IPS-18c (cell line): ENCODE measurements around the gene THTPA.

Experiments
- H3K4me3 ChIP-seq: 2 replicates; pipeline ENCODE4 v1.7.0; 2013; ENCODE audit warnings: low read depth, mild to moderate bottlenecking, low read length, moderate library complexity; ENCODE audit not compliant: insufficient read depth
- H3K9me3 ChIP-seq: one replicate; pipeline ENCODE4 v1.6.1; 2013; ENCODE audit warnings: mild to moderate bottlenecking, low read length, moderate library complexity; ENCODE audit not compliant: control insufficient read depth, insufficient read depth

THTPA gene

DNA sequence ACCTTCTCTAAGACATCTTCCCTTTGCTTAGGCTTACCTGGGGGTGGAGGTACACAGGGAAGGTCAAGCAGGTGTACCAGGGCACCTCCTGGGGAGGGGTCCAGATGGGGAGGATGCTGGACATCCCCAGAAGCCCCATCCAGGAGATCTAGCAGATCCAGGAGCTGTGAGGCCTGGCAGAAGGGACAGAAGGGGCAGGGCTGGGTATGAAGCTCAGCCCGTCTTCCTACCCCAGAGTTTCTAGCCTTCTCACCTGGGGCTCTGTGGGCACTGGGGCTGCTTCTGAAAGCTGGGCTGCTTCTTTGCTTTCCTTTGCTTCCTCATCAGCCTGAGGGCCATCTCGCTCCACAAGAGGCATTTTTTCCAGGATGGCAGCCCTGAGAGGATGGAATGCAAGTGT is 5.2 kb downstream of the THTPA start:
- H3K9me3 ChIP-seq = peaks cover 2% of the 10 kb centered on the region
- H3K4me3 ChIP-seq = no peak overlapping the region

DNA sequence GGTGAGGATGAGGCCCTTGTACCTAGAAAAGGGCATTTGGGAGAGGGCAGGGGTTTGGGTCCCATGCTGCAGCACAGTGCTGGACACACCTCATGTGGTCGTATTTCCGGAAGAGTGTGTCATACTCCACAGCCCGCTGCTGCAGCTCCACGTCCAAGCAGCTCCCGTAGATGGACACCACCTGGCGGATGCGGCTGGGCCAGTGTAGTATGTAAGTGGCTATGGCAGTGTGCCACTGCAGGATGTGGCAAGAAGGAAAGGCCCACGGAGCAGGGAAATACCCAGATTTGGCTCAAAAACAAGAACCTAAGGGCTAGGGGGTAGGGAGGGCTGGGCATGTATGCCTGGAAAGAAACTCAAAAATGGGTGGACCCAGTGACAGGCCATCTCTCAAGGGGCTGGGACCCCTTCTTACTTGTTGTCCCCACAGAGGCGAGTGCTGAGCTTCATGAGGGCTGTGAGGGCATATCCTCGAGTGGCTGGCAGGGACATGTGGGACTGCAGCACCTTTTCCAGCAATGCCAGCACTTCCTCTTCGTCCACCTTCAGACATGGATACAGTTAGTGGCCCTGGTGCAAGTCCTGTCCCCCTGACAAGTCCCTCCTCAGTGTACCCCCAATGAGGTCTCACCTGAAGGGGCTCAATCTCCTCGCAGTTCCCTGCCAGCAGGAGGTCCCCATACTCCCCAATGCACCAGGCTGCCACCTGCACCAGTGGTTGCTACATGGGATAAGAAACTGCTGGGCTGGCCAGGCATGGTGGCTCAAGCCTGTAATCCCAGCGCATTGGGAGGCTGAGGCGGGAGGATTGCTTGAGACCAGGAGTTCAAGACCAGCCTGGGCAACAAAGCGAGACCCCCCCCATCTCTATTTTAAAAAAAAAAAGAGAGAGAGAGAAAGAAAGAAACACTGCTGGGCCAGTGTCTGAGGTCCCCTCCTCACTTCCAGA is 6.1 kb downstream of the THTPA start:
- no peak overlapping the region for H3K4me3 ChIP-seq
- H3K9me3 ChIP-seq = peaks cover 2% of the 10 kb centered on the region

DNA sequence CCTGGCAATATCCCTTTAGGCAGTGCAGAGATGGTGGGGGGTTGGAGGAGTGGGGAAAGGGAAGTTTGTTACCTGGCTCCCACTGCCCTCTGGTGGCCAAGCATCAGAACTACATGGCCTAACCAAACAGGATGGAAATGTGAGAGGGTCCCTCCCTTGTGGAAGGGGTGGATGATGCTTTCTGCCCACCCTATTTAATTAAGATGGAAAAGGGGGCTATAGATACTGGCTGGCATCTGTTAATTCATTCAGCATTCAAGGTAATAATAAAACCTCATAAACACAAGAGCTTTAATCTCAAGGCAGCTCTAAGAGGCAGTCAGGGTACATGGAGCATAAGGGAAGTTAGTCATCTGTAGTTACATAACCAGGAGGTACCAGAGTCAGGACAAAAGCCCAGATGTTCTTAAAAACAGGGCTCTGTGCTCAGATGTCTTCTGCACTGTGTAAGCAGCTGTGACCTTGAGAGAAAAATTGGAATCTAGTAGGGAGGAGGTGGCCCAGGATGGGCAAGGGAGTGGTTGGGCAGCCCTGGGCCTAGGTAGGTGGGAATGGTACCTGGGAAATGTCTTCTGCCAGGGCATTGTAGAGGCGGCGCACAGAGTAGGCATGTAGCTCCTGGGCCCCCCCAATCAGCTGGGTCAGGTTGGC is 6.9 kb downstream of the THTPA start:
- Histone ChIP-seq H3K4me3 (no peak overlapping the region), H3K9me3 (peaks cover 2% of the 10 kb centered on the region)

DNA sequence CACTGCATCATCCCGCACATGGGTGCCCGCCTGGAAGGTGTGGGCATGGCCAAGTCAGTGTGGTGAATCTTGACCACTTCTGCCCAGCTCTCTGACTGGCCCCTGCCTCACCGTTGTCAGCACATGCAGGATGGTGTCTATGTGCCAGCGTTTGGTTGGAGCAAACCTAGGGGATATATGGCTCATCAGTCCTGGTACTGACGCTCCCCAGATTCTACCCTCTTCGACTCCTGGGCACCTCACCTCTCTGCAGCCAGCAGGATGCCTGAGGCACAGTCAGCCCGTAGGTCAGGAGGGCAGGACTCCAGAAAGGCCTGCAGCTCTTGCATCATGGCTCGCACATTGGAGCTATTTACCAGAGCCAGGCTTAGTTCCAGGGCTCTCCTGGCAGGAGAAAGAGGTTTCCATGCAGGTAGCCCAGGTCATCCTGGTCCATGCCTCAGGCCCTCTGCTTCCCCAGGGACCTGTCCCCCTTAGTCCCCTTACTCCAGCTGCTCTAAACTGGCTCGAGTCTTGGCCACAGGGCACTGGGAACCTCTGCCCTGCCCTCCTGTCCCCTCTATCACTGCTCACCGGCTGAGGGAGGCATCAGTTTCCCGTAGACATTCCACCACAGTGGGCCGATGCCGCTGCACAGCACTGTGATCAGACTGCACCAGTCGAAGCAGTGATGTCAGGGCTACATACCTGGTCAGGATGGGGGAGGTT is 7.6 kb downstream of the THTPA start:
- no peak overlapping the region for H3K4me3 ChIP-seq
- peaks cover 2% of the 10 kb centered on the region for H3K9me3 ChIP-seq

DNA sequence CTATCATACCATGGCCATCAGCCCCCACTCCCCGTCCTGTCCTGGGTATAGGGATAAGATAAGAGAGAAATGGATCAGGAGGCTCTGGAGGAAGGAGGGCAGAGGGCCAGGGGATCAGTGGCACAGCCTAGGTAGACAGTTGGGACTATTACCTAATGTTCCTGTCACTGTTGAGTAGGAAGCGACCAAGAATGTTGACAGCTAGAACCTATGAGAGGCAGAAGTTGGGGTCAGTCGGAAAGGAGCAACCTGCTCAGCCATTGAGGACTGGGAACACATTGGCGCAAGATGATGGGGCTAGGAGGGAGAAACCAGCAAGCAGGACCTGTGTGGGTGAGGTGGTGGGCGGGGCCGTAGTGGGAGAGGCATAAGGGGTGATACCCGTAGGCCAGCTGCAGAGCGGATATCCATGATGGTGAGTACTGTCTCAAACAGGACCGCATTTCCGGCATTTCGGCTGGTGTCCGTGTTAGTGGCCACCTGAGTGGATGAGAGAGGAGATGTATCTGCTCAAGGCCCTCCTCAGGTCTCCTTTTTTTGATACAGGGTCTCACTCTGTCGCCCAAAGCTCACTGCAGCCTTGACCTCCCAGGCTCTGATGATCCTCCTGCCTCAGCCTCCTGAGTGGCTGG is 8.2 kb downstream of the THTPA start:
- no peak overlapping the region for H3K4me3 ChIP-seq
- H3K9me3 ChIP-seq = peaks cover 2% of the 10 kb centered on the region

DNA sequence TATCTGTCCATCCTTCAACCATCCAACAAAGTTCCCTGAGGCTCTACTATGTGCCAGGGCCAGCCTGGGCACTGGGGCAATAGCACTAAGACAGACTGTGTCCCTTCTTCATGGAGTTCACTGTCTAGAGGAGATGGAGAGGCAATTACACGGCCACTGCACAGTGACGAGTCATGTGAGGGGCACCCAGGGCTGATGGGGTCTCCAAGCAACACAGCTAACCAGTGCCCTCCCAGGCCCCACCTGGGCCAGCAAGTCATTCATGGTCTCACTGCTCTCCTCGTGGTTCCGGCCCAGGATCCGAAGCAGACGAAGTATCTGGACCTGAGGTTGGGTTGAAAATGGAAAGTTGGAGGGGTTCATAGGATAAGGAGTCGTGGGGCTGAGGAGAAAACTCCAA is 8.8 kb downstream of the THTPA start:
- Histone ChIP-seq H3K9me3 (peaks cover 2% of the 10 kb centered on the region), H3K4me3 (no peak overlapping the region)

DNA sequence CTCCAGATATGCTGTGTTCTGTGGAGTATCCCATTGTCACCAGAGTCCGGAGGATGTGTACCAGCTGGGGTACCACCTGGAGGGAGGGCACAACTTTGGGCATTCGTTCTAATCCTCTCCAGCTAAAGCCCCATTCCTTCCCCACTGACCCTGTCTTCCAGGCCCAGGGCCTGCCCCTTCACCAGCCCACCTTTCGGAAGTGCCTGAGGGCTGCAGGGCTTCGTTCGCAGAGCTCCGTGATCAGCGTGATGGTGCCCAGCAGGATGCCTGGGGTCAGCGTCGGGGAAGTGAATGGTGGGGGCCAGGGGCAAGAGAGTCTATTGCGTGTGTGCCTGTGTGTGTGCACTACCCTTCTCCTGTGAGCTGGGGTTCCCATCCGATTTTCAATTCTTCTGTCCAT is 9.6 kb downstream of the THTPA start:
- Histone ChIP-seq H3K4me3 (no peak overlapping the region), H3K9me3 (peaks cover 2% of the 10 kb centered on the region)

DNA sequence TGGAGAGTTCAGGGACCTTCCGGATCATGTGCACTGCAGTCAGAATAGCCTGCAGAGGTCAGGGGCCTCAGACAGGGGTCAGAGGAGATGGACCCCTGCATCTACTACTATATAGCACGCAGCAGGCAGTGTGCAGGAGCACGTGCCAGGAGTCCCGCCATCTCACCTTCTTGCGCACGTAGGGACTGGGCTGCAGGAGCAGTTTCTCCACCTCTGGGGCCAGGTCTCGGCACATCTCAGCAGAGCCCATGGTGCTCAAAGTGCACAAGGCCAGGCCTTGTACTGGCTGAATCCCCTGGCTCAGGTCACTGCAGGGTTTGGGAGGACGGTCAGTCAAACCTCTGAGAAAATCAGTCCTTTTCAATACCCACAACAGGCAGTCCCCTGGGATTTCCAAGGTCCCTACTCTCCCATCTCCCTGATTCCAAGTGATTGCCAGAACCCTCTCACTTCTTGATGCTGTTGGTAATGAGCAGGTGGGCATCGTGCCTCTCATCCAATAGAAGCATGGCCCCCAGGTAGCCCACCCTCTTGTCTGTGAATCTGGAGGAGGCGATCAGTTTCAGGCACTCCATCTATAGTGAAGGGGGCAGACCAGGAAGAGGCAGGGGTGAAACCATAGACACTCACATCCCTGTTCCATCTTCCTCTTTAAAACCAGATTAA is 10.2 kb downstream of the THTPA start:
- Histone ChIP-seq H3K9me3 (peaks cover 2% of the 10 kb centered on the region), H3K4me3 (no peak overlapping the region; the same call in 1 of the 2 replicates)

DNA sequence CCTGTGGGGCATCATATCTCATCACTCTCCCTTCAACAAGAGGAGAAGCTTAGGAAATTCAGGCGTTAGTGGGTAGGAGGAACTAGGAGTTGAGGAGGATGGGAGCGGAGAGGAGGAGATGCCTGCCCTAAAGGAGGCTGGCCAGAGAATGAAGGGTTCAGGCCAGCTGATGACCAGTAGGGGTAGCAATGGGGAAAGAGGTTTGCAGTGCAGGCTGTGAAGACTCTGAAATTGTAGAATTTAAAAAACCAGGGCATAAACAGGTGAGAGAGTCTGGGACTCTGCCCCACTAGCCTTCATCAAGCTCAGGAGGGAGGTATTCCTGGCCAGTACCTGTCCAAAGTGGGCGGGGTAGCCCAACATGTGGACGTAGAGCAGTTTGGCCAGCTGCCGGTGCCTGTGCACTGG is 10.7 kb downstream of the THTPA start:
- H3K4me3 ChIP-seq = peak overlapping the region; percentile 93

DNA sequence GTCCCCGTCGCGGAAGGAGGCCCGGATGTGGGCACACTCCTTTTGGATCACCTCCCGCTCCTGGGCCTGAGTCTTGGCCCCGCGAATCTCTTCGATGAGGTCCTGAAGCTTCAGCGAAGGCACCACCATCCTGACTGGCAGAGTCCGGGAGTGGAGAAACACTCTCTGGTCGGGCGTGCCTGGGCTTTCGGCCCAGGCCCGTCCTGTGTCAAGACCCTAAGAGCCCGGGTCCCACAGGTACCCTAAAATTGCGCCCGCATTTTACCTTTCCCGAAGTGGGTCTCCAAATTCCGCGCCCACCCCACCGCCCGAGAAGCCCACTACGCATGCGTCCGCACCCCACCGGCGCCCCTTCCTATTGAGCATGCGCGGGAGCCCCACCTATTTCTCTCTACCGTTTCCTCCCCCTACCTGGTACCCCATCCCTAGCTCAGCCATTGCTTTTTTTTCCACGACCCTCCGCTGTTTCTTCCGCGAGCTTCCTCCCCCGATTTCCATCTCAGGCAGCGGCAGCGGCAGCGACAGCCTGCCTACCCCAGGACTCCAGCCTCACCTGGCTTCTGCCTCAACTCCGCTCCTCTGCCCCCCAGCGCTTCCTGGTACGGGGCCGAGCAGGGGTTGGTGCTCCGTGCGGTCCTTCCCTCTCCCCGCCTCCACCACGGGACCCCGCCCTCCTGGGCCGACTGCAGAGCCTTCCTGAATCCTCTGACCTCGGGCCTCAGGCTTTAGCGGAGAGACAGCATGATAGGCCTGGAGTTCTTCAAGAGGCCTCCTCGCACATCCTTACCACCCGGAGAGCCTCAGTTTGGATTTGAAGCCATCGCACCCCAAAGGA is 11.3 kb downstream of the THTPA start, which contains the start of gene AP1G2:
AP1G2 (minus strand) TSS at position 606 of the 835 bp plus-strand sequence; CDS start at position 129, 477 bp downstream.
- Histone ChIP-seq H3K9me3 (peaks cover 2% of the 10 kb centered on the region), H3K4me3 (peak within 1 kb of the TSS; percentile 93)

More for the DNA sequence above, 10.7 kb downstream of the THTPA start:
- H3K9me3 ChIP-seq = peaks cover 2% of the 10 kb centered on the region

DNA sequence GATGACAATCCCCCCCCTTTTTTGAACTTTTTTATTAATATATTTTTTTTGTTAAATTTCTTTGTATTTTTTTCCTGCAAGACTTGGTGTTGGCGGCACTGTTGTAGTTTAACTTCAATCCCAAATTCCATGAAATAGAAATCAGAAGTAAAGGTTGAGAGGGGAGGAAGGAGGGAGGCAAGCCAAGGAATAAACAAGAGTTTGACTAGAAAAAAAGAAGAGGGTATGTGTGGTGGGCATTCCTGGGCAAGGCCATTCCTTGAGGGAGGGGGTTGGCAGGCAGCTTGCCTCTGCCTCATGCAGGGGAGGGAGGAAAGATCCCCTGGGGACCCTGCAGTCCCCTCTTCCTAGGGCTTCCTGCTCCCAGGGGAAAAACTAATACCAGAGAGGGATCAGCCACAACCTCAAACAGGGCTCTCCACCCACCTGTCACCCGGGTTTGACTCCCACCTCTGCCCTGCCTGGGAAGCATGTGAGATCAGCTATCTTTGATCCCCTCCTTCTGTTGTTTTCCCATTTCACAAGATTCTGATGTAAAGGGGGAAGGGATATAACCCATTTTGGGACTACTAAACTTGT is 12.0 kb downstream of the THTPA start:
- H3K4me3 ChIP-seq = peak overlapping the region; percentile 93; the same call in 1 of the 2 replicates
- H3K9me3 ChIP-seq = peaks cover 2% of the 10 kb centered on the region

DNA sequence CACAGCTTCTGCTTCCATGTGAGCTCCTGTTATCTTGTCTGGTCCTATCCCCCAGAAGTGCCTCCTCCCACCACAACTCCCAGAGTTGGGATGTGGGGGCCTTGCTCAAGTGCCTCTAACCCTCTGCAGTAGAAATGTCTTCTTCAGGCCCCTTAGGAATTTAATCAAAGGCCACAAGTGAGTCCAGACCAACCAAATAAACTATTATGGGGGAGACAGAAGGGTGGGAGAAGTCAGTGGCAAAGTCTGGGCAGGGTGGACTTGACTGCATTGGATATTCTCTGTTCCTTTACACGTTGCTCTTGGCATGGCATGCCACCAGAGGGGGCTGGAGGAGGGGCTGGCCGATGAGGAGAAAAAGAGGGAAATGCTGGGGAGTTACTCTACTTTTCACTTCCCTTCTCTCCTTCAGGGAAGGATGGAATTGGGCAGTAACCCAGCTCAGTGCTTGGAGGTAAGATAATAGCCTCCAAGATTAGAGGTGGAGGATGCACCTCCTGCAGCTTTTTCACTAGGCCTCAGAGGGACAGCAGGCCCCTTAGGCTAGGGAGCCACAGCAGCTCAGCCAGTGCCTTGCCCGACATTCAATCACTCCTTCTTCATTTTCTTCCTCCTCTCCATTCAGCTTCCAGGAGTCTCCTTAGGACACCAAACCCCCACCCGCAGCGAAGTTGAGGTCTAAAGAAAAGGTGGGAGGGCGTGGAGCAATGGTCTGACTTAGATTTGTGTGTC is 12.7 kb downstream of the THTPA start:
- H3K4me3 ChIP-seq = no peak overlapping the region
- H3K9me3 ChIP-seq = peaks cover 2% of the 10 kb centered on the region

DNA sequence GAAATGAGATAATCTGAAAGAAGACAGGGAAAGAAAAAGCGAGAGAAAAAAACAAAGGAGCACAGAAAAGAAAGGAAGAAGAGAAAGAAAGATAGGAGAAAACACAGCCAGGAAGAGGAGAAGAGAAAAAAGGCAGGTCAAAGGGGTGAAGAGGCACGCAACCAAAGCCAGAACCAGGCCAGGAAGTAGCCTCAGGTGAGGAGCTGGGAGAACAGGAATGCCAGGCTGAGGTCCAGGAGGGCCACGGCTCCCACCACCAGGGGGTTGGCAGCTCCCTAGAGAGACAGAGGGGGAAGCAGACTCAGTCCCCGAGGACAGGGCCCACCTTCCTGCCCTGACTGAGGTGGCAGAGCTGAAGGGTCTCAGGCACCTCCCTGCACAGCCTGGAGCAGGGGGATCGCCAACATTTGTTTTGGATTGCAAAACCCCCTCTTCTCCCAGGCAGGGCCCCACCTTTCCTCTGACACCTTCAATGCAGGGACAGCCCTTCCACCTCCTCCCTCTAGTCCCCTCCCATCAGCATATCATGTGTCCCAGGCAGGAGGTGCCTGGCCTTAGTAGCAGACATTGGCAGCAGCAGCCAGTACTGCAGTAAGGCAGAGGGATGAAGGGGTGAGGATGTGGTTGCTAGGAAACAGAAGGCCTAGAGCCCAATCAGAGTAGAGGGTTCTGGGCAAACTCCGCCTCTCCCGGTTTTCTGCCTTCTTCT is 13.5 kb downstream of the THTPA start:
- Histone ChIP-seq H3K9me3 (no peaks in the 10 kb centered on the region), H3K4me3 (no peak overlapping the region)

DNA sequence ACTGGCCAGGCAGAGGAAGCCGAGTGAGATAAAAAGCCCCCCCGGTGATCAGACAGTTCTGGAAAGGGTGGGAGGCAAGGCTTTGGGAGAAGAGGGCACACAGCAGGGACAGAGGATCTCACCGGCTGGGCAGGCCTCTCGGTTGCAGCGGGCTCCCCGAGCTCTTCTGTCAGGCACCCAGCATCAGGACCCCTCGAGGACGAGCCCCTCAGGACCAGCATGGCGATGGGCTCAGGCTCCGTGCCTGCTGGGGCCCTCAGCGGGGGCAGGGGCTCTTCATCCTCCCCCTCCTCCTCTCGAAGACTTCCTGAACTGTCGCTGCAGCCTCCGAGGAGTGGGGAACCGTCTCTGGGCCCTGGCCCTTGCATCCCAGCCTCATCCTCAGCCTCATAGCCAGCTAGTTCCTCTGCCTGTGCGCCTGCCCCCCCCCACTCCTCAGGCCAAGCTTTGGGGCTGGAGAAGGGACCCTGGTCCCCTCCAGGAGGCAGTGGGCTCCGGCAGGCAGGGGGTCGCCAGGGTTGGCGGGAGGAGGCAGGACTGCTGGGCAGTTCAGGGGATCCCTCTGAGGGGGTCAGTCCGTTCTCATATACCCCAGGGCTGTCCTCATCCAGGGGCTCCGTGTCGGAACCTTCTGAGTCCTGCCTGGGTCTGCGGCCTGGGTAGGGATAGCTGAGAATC is 14.9 kb downstream of the THTPA start:
- Histone ChIP-seq H3K9me3 (no peaks in the 10 kb centered on the region), H3K4me3 (no peak overlapping the region)
